ENCODE results near the gene METTL3.

- TF ChIP-seq EZH2 (IDR thresholded peaks at IDR 0.05; ENCODE audit: insufficient read depth, poor library complexity, severe bottlenecking) (no peak), EZH2phosphoT487 (IDR thresholded peaks at IDR 0.05; ENCODE audit: insufficient read depth, low read depth) (no peak)
These were observed 35.2 kb downstream of the METTL3 start for GRCh38 chr14:21475767-21476522.
